Hepatocyte (in vitro differentiated cells): ENCODE measurements around the gene PNKP. TPM values are rescaled to one million over a fixed set of nuclear protein-coding genes. Genes with fewer than 3 reads are reported as not detected.
"Not testable (repeated sequence)": the region's sequence is repeated elsewhere in the genome, so short reads cannot be mapped to it uniquely, and the experiment has no call there.

Experiments
- DNase-seq: peaks from one replicate; pipeline ENCODE4 v3.0.0-alpha.2; 2016; ENCODE audit warnings: low spot score
- H2AFZ ChIP-seq: fragments of 200-600 bp; sonication (generic); 2 replicates; pipeline ENCODE4 v1.6.0; 2016; ENCODE audit warnings: antibody characterized with exemption, mild to moderate bottlenecking
- H3K27ac ChIP-seq: fragments of 200-600 bp; sonication (generic); 2 replicates; pipeline ENCODE4 v1.5.1; 2016; ENCODE audit warnings: mild to moderate bottlenecking
- H3K27me3 ChIP-seq: fragments of 200-600 bp; sonication (generic); 2 replicates; pipeline ENCODE4 v1.6.1; 2016
- H3K36me3 ChIP-seq: fragments of 200-600 bp; sonication (generic); replicated peaks from 2 replicates; pipeline ENCODE4 v1.5.1; 2016; ENCODE audit warnings: low read depth; ENCODE audit not compliant: insufficient read depth
- H3K4me1 ChIP-seq: fragments of 200-600 bp; sonication (generic); 2 replicates; pipeline ENCODE4 v1.5.1; 2016; ENCODE audit warnings: mild to moderate bottlenecking, moderate library complexity; ENCODE audit not compliant: insufficient read depth
- H3K4me2 ChIP-seq: fragments of 200-600 bp; sonication (generic); 2 replicates; pipeline ENCODE4 v1.6.0; 2016
- H3K4me3 ChIP-seq: fragments of 200-600 bp; sonication (generic); 2 replicates; pipeline ENCODE4 v1.5.1; 2016; ENCODE audit warnings: mild to moderate bottlenecking
- H3K79me2 ChIP-seq: fragments of 200-600 bp; sonication (generic); 2 replicates; pipeline ENCODE4 v1.6.0; 2017; ENCODE audit warnings: mild to moderate bottlenecking
- H3K9me2 ChIP-seq: fragments of 200-600 bp; sonication (generic); replicated peaks from 2 replicates; pipeline ENCODE4 v1.6.0; 2017; ENCODE audit warnings: mild to moderate bottlenecking; ENCODE audit not compliant: insufficient read depth
- H3K9me3 ChIP-seq: fragments of 200-600 bp; sonication (generic); 2 replicates; pipeline ENCODE4 v1.5.1; 2016; ENCODE audit warnings: low read depth, mild to moderate bottlenecking
- H4K20me1 ChIP-seq: fragments of 200-600 bp; sonication (generic); 2 replicates; pipeline ENCODE4 v1.6.0; 2016; ENCODE audit warnings: mild to moderate bottlenecking; ENCODE audit not compliant: insufficient read depth, poor library complexity, severe bottlenecking
- EZH2 ChIP-seq: fragments of 200-600 bp; sonication (generic); IDR thresholded peaks from 2 replicates; pipeline ENCODE4 v1.6.1; 2016; ENCODE audit warnings: antibody characterized with exemption, mild to moderate bottlenecking, borderline replicate concordance
- EZH2phosphoT487 ChIP-seq: fragments of 200-600 bp; sonication (generic); IDR thresholded peaks from one replicate; pipeline ENCODE4 v1.6.1; 2018; ENCODE audit warnings: antibody characterized with exemption, mild to moderate bottlenecking, low read depth, moderate library complexity; ENCODE audit not compliant: unreplicated experiment, severe bottlenecking
- WGBS: methylation state at CpG from one replicate; pipeline ENCODE4 v1.1.6; 2016; ENCODE audit warnings: low lambda C conversion rate; ENCODE audit errors: missing lambda C conversion rate; 5-methylcytosine and 5-hydroxymethylcytosine counted together
- polyA plus RNA-seq: library from polyadenylated mRNA; unstranded; fragments of >200 nt; fragmentation: Nextera tagmentation; extraction: Ambion mirVana; gene quantifications from 2 replicates; pipeline ENCODE4 v1.2.1, GENCODE V29; 2016
- total RNA-seq: library from RNA; depleted of rRNA; stranded (reverse); fragments of >200 nt; gene quantifications from 2 replicates; pipeline ENCODE4 v1.2.3, GENCODE V29; 2014
- TF ChIP-seq, protein P1 (sequence below): fragments of 200-600 bp; sonication (generic); IDR thresholded peaks from 2 replicates; pipeline ENCODE4 v1.5.1; 2016; ENCODE audit warnings: antibody characterized with exemption, mild to moderate bottlenecking; ENCODE audit not compliant: poor library complexity

The PNKP gene
- total and polyA plus RNA-seq, 2 experiments from 2014 or later = 27.0 to 68.6 TPM

DNA sequence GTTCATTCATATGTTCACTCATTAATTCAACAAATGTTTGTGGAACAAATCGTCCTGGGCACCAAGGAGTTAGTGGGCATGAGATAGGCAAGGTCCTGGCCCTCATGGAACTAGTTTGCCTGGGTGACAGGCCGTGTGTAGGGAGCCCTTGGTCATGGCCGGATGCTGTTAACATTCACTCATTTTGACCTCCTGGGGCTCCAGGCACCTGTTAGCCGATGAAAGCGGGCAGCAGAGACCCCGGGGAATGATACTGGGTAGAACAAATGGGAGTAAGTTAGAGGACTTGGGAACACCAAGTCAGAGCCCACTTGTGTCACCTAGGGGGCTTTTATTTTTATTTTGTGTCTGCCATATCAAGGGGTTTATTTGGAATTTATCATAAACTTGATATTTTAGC lies 42.7 kb downstream of the PNKP start:
- Histone ChIP-seq H3K9me3 (no peaks in the 10 kb centered on the region), H3K9me2 (no peaks in the 10 kb centered on the region), H4K20me1 (peaks cover 36% of the 10 kb centered on the region), H3K4me1 (peaks cover 11% of the 10 kb centered on the region), H3K4me2 (no peak overlapping the region), H3K27me3 (no peaks in the 10 kb centered on the region), H3K4me3 (no peak overlapping the region), H2AFZ (no peak overlapping the region), H3K79me2 (peaks cover 75% of the 10 kb centered on the region), H3K27ac (no peak overlapping the region), H3K36me3 (no peaks in the 10 kb centered on the region)
- DNase-seq = no peak
- 98% methylated on average over 6 of the region's 6 CpGs for WGBS
- TF ChIP-seq EZH2 = no peak
- TF ChIP-seq EZH2phosphoT487 = no peak
- TF ChIP-seq, protein P1, sequence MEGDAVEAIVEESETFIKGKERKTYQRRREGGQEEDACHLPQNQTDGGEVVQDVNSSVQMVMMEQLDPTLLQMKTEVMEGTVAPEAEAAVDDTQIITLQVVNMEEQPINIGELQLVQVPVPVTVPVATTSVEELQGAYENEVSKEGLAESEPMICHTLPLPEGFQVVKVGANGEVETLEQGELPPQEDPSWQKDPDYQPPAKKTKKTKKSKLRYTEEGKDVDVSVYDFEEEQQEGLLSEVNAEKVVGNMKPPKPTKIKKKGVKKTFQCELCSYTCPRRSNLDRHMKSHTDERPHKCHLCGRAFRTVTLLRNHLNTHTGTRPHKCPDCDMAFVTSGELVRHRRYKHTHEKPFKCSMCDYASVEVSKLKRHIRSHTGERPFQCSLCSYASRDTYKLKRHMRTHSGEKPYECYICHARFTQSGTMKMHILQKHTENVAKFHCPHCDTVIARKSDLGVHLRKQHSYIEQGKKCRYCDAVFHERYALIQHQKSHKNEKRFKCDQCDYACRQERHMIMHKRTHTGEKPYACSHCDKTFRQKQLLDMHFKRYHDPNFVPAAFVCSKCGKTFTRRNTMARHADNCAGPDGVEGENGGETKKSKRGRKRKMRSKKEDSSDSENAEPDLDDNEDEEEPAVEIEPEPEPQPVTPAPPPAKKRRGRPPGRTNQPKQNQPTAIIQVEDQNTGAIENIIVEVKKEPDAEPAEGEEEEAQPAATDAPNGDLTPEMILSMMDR = no peak

- 98% methylated on average over 12 of the region's 12 CpGs for WGBS
- DNase-seq = no peak
- peaks cover 35% of the 10 kb centered on the region for H4K20me1 ChIP-seq
These were observed 43.9 kb downstream of the PNKP start for GRCh38 chr19:49823472-49823871.

DNA sequence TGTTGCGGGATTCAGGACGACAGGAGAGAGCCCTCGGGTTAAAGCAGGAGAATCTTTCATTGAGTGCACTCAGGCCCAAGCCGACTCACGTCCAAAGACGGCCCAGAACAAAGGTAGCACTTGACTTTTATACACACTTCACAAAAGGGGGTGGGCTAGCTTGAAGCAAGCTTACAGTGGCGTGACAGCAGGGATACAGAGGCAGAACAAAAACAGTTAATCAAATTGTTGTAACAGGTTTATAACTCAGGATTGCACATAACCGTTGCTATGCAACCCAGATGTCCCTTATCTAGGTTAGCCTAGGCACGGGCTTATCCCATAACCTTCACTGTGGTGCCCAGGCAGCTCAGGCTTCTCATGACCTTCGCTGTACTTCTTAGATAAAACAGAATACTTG lies 47.3 kb downstream of the PNKP start:
- peaks cover 9% of the 10 kb centered on the region for H4K20me1 ChIP-seq
- WGBS = 38% methylated on average over 10 of the region's 10 CpGs
- no peaks in the 10 kb centered on the region for H3K9me2 ChIP-seq
- peaks cover 66% of the 10 kb centered on the region for H3K79me2 ChIP-seq
- H3K4me1 ChIP-seq = peaks cover 19% of the 10 kb centered on the region
- H3K36me3 ChIP-seq = no peaks in the 10 kb centered on the region
- peak overlapping the region; percentile 97 for H3K27ac ChIP-seq
- no peaks in the 10 kb centered on the region for H3K27me3 ChIP-seq
- no peak overlapping the region for H3K4me3 ChIP-seq
- no peaks in the 10 kb centered on the region for H3K9me3 ChIP-seq
- DNase-seq = peak; percentile 79
- H3K4me2 ChIP-seq = peak overlapping the region; percentile 73
- no peak overlapping the region for H2AFZ ChIP-seq
- TF ChIP-seq EZH2phosphoT487 (no peak), EZH2 (no peak)
- TF ChIP-seq, protein P1 = no peak

More at GRCh38 chr19:49823472-49823871, 43.9 kb downstream of the PNKP start:
- H3K9me2 ChIP-seq = no peaks in the 10 kb centered on the region
- H3K4me2 ChIP-seq = no peak overlapping the region
- no peaks in the 10 kb centered on the region for H3K27me3 ChIP-seq
- peaks cover 87% of the 10 kb centered on the region for H3K79me2 ChIP-seq
- H3K4me1 ChIP-seq = peaks cover 19% of the 10 kb centered on the region
- H2AFZ ChIP-seq = no peak overlapping the region
- H3K36me3 ChIP-seq = no peaks in the 10 kb centered on the region
- TF ChIP-seq EZH2 (no peak), EZH2phosphoT487 (no peak)
- TF ChIP-seq, protein P1 = no peak
- no peak overlapping the region for H3K27ac ChIP-seq
- no peak overlapping the region for H3K4me3 ChIP-seq
- H3K9me3 ChIP-seq = no peaks in the 10 kb centered on the region

DNA sequence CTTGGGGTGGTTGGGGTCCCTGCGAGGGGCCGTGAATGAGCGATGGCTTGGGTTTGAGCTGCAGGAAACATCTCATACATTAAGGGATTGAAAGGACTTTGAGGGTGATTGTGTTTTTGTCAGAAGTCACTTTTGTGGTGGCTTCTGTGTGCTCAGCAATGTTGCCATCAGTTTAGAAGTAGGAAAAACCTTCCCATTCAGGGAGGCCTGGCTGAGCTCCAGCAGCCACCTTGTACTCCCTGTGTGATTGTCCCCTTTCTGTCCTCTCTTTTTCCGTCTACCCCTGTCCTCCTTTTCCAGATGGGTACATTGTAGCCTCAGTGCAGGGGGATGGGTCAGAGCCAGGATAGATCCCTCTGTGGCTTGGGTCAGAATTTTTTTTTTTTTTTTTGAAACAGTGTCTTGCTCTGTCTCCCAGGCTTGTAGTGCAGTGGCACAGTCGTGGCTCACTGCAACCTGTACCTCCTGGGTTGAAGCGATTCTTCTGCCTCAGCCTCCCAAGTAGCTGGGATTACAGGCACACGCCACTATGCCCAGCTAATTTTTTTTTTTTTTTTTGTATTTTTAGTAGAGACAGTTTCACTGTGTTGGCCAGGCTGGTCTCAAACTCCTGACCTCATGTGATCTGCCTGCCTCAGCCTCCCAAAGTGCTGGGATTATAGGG lies 47.8 kb downstream of the PNKP start:
- not testable (repeated sequence) for H4K20me1 ChIP-seq
- WGBS = 76% methylated on average over 7 of the region's 7 CpGs

More for the DNA sequence above, 47.8 kb downstream of the PNKP start:
- H3K27me3 ChIP-seq, H3K9me2 ChIP-seq, H3K36me3 ChIP-seq, H3K9me3 ChIP-seq, H2AFZ ChIP-seq, DNase-seq: not testable (repeated sequence)
- peaks cover 60% of the 10 kb centered on the region for H3K79me2 ChIP-seq
- peak overlapping the region; percentile 66 for H3K4me3 ChIP-seq
- H3K4me1 ChIP-seq = peaks cover 19% of the 10 kb centered on the region
- peak overlapping the region; percentile 97 for H3K27ac ChIP-seq
- peak overlapping the region; percentile 73 for H3K4me2 ChIP-seq
